Posterior vena cava (tissue), 2 donors: Measurements from ENCODE around the gene LELP1. TPM values are rescaled to one million over a fixed set of nuclear protein-coding genes. Genes with fewer than 3 reads are reported as not detected.
"Not testable (repeated sequence)": the region's sequence is repeated elsewhere in the genome, so short reads cannot be mapped to it uniquely, and the experiment has no call there.

Source experiments
- DNase-seq: peaks from one replicate; pipeline ENCODE4 v3.0.0-alpha.2; 2020; ENCODE audit warnings: low spot score
- intact Hi-C, 2 donors: fragments of 100-400 bp; cut with DNase I; formaldehyde crosslinking; loops; one replicate each; pipeline versions ENCODE4 v1.14.1 to v1.14.2; 2022 to 2023
- total RNA-seq, 2 donors: library from RNA; stranded (reverse); fragmentation: NEBNext Ultra II Directional; extraction: Animal tissue kit (Norgen Biotek cat#: 25700); gene quantifications; one replicate each; pipeline ENCODE4 v1.2.1, GENCODE V29; 2021
- donor health status: DM: yes; HTN: yes; CAD: no.
- donor health status: DM: yes; HTN: yes; CAD: no.

Gene LELP1
- total RNA-seq, 2 donors from 2014 or later = not detected

DNA sequence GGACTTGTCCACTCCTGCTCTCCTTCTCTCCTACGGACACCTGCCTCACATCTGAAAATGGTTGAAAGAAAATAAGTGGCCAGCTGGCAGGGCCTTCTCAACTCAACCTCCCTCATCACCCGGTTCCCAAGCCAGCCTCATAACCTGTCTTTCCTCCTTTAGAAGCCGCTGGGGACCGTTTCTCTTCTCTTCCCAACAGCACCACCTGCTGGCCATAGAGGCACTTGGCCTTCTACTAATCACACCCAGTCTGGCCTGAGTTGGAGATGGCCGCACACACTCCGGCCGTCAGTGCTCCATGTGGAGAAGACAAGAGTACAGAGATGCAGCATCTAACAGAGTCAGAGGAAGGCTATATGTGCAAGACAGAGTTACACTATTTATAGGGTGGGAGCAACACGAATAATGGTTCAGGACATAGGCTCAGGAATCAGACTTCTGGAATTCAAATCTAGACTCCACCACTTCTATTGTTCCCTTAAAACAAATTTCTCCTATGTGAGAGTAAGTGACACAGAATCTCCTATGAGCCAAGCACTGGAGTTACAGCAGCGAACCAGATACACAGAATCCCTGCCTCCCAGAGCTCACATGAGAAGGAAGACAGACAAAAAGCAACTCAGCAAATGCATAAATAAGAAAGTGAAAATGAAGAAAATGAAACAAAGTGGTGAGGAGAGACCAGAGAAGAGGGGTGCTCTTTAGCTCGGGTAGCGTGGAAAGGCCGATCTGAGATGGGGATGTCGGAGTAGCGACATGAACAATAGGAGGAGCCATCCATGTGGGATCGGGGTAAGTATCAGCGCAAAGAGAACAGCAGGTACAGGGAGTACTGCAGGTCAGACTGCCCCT is 20.0 kb downstream of the LELP1 start:
- intact Hi-C loops = not testable (repeated sequence)
- DNase-seq = peak; percentile 86

DNA sequence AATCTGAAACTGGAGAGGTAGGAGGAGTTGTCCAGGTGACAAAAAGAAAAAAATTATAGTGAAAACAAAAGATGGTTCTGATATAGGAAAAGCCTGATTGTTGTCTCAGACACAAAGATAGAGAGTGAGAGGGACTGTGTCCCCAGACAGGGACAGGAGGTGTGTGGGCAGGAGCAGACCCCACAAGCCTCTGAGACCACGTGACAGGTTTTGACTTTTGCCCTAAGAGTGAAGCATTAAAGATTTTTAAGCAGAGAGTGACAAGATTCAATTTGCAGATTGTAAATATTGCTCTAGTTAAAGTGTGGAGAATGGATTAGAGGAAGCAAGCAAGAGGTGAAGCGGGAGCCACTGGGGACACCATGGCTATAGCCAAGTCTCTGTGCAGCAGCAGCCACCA is 24.6 kb downstream of the LELP1 start:
- intact Hi-C loops = no loop called here
- no peak for DNase-seq

DNA sequence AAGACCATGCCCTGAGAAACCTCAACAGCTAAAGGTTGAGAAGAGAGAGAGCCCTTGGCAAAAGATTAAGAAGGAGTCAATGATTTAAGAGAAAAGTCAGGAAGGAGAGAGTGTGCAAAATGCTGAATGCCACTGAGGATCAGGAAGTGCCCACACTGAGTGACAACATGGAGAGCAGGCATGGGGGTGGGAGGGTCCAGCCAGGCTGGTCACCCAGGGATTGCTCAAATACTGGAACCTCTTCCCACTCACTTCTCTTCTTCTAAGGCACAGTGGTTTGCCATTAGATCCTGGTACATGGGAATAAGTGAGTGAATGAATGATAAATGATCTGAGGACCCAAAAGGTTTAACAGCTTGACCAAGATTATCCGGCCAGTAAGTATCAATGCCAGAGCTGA is 25.3 kb downstream of the LELP1 start:
- no peak for DNase-seq
- intact Hi-C loops = no loop called here

DNA sequence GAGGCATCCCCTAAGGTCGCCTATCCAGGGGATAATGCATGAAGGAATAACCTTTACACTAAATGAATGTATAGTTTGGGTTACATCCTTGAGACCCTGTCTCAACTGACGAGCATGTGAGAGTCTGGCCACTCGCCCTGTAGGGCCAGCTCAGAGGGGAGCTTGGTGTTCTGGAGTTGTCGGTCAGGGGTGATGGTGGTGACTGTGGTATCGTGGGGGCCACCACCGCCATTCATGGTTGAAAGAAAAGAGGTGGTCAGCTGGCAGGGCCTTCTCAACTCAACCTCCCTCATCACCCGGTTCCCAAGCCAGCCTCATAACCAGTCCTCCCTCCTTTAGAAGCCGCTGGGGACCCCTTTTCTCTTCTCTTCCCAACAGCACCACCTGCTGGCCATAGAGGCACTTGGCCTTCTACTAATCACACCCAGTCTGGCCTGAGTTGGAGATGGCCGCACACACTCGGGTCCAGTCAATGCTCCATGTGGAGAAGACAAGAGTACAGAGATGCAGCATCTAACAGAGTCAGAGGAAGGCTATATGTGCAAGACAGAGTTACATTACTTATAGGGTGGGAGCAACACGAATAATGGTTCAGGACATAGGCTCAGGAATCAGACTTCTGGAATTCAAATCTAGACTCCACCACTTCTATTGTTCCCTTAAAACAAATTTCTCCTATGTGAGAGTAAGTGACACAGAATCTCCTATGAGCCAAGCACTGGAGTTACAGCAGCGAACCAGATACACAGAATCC is 26.0 kb downstream of the LELP1 start:
- DNase-seq, intact Hi-C loops: not testable (repeated sequence)

DNA sequence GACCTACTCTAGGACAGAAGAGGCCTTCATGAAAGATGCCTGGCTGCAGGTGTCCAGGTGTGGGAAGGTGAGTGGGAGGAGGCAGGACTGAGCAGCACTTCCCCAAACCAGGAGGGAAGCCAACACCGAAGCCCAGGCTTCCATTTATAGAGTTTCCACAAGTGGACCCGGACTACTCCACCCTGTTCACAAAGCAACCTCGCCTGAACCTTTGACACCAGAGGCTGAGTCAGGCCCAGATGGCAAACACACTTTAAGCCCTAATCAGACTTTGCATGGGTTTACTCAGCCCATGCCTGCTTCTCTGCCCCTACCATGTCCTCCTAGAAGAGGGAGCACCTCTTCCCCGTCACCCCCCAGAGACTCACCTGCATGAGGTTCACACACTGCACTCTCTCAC is 28.1 kb downstream of the LELP1 start:
- no peak for DNase-seq
- intact Hi-C loops = no loop called here

DNA sequence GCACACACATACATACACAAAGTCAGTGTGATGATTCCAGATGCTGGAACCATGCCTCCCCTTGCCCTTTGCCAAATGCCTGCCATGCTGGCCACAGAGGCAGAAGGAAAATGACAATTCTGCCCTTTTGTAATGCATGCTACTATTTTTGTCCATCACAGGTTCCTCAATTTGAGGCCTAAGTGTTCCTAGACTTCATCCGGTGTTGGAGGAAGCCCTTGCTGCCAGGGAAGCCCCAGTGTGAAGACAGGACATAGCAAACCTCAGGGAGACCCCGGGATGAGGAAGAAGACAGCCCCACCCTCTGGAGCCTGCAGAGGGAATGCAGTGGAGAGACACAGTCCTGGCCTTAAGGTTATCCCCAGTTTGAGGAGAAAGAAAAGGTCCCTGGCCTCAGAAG is 28.6 kb downstream of the LELP1 start:
- no peak for DNase-seq
- intact Hi-C loops = no loop called here

DNA sequence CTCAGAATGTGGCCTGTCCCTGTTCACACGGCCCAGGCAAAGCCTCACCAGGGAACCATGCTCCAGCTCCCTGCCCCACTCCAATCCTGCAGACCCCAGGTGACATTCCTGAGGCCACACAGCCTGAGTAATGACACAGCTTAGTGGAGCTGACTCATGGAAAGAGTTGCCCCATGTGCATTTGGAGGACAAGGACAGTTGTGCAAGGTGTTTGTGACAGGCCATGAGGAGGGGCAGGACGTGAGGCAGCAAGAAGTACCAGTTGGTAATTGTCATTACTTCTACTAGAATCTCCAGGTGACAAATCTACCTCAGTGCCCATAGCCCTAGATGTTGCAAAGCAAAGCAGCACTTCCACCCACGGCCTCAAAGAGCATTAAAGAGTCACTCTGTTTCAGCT is 29.3 kb downstream of the LELP1 start:
- DNase-seq = no peak
- intact Hi-C loops = no loop called here

DNA sequence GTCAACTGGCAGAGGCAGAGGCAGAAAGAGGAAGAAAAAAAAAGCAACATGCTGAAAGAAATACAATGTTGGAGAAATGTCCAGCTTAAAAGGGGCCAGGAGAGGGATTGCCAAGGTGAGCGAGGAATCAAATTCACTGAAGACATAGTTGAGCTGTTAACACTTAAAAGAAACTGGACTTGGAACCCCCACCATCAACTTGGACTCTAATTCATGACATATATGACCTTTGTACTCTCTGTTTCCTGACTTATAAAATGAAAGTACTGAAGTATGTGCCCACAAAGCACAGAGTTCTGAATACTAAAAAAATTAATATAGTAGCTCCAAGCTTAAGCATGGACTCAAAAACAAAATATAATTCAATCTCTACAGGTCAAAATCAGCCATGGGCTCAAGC is 30.2 kb downstream of the LELP1 start:
- intact Hi-C loops = no loop called here
- no peak for DNase-seq

DNA sequence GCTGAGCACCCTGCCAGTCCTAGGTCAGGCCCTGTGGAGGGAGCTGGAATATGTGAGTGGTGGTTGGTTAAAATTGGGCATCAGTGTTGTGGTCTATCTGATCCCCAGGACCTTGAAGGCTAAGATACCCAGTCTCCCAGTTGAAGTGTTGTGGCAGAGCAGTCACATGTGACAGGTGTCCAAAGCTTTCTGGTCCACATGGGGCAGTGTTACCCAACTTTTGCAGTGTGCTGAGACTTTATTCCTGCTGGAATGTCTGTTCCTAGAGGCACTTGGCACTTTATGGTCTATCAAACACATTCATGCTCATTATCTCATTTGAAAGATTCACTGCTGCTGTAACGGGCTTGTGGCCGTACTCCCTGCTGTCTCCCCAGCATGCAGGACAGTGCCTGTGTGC is 35.3 kb downstream of the LELP1 start:
- intact Hi-C loops = no loop called here
- DNase-seq = no peak

DNA sequence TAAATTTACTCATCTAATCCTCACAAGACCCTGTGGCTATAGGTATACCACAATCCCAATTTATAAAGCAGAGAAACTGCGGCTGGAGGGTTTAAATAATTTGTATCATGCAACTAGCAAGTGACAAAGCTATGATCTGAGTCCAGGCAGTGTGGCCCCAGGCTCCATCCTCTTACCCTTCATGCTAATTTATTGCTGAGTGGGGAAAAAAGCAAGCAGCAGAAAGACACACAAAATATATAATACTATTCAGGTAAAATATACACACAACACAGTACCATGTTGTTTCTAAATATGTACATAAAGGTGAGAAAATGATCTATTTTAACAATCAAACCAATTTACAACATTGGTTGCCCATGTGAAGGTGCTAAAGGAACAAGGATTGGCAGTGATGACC is 38.9 kb downstream of the LELP1 start:
- no peak for DNase-seq
- intact Hi-C loops = no loop called here

DNA sequence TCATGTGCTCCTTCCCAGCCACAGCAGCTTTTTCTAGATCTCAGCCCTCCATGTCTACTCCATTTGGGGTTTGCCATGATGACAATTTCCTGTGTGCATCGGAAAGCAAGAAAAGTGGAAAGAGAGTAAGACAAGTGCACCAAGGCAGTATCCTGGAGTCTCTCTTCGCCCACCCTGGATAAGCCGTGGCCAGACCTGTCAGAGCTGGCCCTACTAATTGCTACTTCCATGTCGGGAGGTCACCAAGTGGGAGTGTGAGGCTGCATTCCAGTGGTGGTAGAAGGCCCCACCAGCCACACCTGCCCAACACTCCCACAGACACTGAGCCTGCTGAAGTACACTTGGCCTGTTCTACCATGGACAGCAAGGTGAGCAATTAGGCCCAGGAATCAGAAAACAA is 42.2 kb downstream of the LELP1 start:
- intact Hi-C loops = no loop called here
- no peak for DNase-seq

DNA sequence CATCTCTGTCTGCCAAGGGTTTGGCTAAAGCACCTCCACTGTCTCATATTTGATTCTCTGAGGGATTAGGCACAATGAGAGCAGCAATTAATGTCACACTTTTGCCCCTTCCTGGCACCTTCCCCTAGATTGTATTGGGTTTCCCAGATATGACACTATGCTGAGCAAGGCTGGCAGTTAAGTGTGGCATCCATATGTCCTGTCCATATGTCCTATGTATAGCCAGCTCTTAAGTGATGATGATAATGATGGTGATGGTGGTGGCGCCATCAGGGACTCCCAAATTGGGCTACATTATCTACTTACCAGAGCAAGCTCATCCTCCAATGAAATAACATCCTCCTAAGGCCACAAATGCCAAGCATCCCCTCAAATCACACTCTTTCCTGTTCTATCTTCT is 42.8 kb downstream of the LELP1 start:
- DNase-seq = no peak
- intact Hi-C loops = no loop called here

DNA sequence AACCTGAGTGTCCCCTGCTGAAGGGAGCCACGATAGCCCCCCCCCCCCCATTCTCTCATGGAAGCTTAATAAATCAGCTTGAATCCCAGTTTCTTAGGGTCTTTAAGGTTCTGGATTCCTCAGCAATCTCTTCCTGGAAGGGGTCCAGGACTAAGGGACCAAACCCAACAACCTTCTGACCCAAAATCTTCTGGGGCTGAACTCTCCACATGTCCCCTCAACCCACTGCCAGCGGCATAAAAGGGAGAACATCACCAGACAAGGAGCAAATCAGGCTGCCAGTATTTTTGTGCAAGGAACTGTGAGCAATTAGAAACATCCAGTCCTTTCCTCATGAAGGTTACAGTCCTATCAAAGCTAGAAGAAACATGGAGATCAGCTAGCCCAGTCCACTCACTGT is 43.6 kb downstream of the LELP1 start:
- no peak for DNase-seq
- intact Hi-C loops = no loop called here

DNA sequence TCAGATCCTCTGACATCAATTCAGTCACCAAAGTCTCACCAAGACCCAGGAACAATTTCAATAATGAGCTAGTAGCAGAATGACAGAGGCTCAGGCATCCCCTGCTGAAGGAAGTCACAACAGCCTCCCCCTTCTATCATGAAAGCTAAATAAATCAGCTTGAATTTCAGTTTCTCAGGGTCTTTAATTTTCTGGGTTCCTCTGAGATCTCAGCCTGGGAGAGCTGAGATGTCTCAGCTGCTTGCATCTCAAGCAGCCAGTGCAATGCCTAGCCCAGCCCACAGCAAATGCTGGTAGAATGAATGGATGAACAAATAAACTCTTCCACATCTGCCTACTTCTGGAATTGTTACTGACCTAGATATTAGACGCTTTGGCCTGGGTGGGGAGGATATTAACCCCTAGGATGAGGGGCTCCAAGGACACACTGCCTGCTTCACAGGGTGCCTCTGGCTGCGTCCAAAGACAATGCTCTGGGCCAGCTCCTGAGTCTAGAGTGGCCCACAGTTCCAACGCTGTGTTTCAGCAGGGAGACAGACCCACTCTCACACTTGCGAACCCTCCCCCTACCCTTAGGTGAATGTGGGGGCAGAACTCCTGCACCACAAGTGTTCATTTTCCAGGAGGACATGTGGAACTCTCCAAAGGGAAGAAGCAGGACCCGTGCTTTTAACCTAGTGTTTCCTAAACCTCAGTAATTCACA is 45.1 kb downstream of the LELP1 start:
- intact Hi-C loops = no loop called here
- DNase-seq = no peak

DNA sequence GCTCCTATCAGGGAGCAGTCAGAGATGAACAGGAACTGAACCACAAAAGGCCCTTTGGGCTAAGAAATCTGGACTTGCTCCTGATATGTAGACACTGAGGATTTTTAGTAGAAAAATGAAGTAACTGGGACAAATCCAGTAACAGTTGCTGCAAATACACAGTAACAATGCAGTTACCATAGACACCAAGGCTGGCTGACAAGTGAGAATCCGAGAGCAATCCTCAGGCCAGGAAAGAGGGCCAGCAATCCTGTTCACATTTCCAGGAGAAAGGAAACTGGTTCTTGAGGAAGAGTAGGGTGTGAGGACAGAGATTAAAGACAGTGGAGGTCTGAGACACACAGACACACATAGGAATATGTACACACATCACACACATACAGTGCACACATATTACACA is 46.9 kb downstream of the LELP1 start:
- intact Hi-C loops = no loop called here
- no peak for DNase-seq

DNA sequence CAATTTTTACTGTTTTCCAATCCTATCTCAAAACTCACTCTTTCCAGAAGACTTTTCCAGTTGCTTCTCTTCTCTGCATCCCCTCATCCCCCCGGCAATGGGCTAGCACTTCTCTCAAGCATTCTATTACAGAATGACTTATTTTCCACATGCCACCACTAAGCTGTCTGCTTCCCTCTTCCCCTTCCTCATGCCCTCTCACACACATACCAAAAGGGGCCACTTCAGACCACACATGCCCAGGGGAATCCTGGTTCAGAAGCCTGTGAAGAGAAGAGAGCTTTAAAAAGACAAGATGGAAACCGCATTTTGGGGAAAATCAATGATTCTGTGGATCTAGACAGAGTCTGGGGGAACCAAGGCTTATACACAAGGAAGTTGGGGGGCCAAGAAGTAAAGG is 47.9 kb downstream of the LELP1 start:
- intact Hi-C loops = no loop called here
- no peak for DNase-seq

DNA sequence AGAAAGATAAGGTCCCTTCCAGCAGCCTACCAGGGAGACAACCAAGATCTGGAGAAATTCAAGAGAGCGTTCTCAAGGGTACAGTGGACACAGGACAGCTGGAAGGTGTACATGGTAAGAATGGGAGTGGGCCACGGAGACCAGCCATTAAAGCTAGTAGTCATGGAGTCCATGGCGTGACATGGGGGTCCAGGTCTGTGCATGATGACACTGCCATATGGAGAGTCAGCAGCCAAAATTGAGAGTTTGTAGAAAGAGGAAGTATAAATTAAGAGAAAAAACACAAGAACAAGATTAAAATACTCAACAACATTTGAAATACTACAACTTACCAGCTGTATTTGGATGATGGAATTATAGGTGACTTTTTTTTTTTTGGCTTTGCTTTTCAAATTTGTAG is 48.3 kb downstream of the LELP1 start:
- intact Hi-C loops = no loop called here

DNA sequence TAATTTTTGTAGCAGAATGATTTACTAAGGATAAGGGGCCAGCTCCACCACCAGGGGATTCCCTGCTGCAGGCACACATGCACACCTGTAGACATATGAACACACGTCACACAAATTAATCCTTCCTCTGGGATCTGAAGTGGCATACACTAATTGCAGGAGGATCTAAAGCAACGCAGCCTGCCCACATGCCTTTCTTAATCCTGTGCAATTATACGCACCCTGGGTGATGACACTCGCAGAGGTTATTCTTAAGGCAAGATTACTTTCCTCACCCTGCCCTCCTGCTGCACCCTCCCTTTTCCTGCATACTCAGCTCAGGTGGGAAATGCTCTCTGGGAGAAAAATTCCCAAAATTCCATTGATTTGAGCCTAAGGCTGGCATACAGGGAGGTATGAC is 48.8 kb downstream of the LELP1 start:
- intact Hi-C loops = no loop called here
- no peak for DNase-seq

More for the DNA sequence above, 48.3 kb downstream of the LELP1 start:
- no peak for DNase-seq

DNA sequence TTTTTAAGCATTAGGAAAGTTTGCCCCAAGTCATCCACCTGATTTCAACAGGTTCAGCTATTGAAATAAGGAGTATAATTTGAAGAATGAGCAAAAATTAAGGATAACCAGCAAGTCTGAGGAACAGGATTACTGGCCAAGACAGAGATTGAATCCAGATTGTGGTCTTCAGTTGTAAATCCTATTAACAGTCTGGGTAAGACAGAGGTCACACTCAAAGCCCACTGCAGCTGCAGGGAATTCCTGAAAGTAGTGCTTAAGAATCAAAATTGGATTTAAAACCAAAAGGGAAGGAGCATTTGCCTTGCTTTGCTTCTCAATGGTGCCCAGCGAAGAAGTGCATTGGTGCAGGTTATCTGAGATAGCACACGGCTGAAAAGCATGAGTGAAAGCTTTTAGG is 49.8 kb downstream of the LELP1 start:
- intact Hi-C loops = no loop called here
- no peak for DNase-seq

DNA sequence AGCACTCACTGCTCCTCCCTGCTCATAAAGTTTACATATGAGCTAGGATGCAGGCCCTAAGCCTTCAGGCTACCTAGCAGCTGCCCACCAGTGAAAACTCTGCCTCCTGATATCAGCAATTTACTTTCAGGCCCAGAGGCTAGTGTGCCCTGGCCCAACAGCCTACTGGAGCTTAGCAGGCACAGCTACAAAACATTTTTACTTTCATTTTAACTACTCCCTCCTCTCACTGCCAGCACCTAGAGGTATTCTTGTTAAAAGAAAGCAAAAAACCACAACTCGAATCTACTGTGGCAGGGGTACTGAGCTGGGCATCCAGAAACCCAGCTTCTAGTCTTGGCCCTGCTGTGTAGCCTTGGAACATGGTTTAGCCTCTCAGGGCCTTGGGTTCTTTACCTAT is 50.5 kb downstream of the LELP1 start:
- intact Hi-C loops = no loop called here
- no peak for DNase-seq
